Adrenal gland (tissue), 12 donors: ENCODE results near the gene CCDC9B. TPM values are rescaled to one million over a fixed set of nuclear protein-coding genes. Genes with fewer than 3 reads are reported as not detected.
A peak's percentile ranks its signal among the peaks of the same experiment; 100 is the strongest.

Source experiments
- DNase-seq, 7 donors: peaks; one replicate each; pipeline ENCODE4 v3.0.0-alpha.2; 2019 to 2020
- H3K27ac ChIP-seq, 5 donors: fragments of 200-600 bp; sonication (generic) in 4 of 5; 1 replicate in 3 of 5; 2 replicates in 2 of 5; pipeline versions ENCODE4 v1.5.1 to v1.8.0; 2016 to 2020; ENCODE audit warnings: mild to moderate bottlenecking in 1 of 5
- H3K27me3 ChIP-seq: fragments of 200-600 bp; 2 replicates; pipeline ENCODE4 v1.8.0; 2021
- H3K36me3 ChIP-seq, 2 donors: fragments of 200-600 bp; replicated peaks in 1 of 2; 1 replicate in 1 of 2; 2 replicates in 1 of 2; pipeline versions ENCODE4 v1.5.1 to v1.8.0; 2018 to 2022
- H3K4me1 ChIP-seq, 2 donors: fragments of 200-600 bp; replicated peaks in 1 of 2; 1 replicate in 1 of 2; 2 replicates in 1 of 2; pipeline versions ENCODE4 v1.5.1 to v1.8.0; 2018 to 2021
- H3K4me3 ChIP-seq, 4 donors: fragments of 200-600 bp; sonication (generic) in 3 of 4; one replicate each; pipeline ENCODE4 v1.5.1; 2016 to 2018
- H3K9me3 ChIP-seq, 3 donors: fragments of 200-600 bp; sonication (generic) in 1 of 3; replicated peaks in 1 of 3; 1 replicate in 2 of 3; 2 replicates in 1 of 3; pipeline versions ENCODE4 v1.5.1 to v1.8.0; 2016 to 2021
- CTCF ChIP-seq, 6 experiments: fragments of 450-650 bp in 4 of 6; fragments of 200-600 bp in 2 of 6; sonication (generic) in 1 of 6; IDR thresholded peaks; 1 replicate in 5 of 6; 2 replicates in 1 of 6; pipeline versions ENCODE4 v1.5.1 to v1.8.0; 2016 to 2021; ENCODE audit warnings: antibody characterized with exemption in 6 of 6, mild to moderate bottlenecking in 2 of 6, moderate library complexity in 1 of 6
- POLR2A ChIP-seq, 2 donors: fragments of 450-650 bp; IDR thresholded peaks; one replicate each; pipeline ENCODE4 v1.6.1; 2017; ENCODE audit warnings: antibody characterized with exemption in 2 of 2, mild to moderate bottlenecking in 2 of 2, moderate library complexity in 1 of 2
- WGBS, 4 donors: extraction: QIAGEN DNeasy Blood & Tissue Kit in 2 of 4; methylation state at CpG; one replicate each; pipeline versions ENCODE4 v1.1.5 to v1.1.7; 2013 to 2017; 5-methylcytosine and 5-hydroxymethylcytosine counted together
- intact Hi-C, 2 donors: fragments of 100-400 bp; cut with DNase I; formaldehyde crosslinking; loops; one replicate each; pipeline versions ENCODE4 v1.14.1 to v1.15.0; 2022 to 2023
- polyA plus RNA-seq, 3 donors: library from polyadenylated mRNA; stranded (reverse); fragments of 200-250 nt in 2 of 3; fragments of 350-450 nt in 1 of 3; fragmentation: Illumina TruSeq in 1 of 3; extraction: RNeasy Lipid Tissue Mini Kit (QIAGEN cat#74804) in 1 of 3; gene quantifications; one replicate each; pipeline ENCODE4 v1.2.3, GENCODE V29; 2013 to 2014
- total RNA-seq, 9 donors: library from RNA; depleted of rRNA in 4 of 9; stranded (reverse); fragments of >200 nt in 4 of 9; fragments of 120-200 nt in 1 of 9; fragmentation: NEBNext Ultra II Directional in 1 of 9; extraction: Animal tissue kit (Norgen Biotek cat#: 25700) in 1 of 9; gene quantifications; one replicate each; pipeline versions ENCODE4 v1.1.0 to v1.2.4, GENCODE V29; 2013 to 2023
- donor health status: healthy with polysubstance abuse.
- donor health status: Bipolar disorder and iron deficiency.
- donor health status: DM: yes; HTN: yes; CAD: no.
- donor health status: DM: no; HTN: no; CAD: no.
- donor health status: DM: no; HTN: no; CAD: no.
- donor health status: DM: yes; HTN: yes; CAD: no.

CCDC9B gene
- total and polyA plus RNA-seq, 12 donors: 0.72 to 41.0 (median 10.8) TPM

- Histone ChIP-seq H3K27me3 (no peaks in the 10 kb centered on the region), H3K27ac (peak overlapping the region in 1 of 5 donors; percentile 18), H3K4me1 (peaks cover 0 to 29% of the 10 kb centered on the region in 2 donors), H3K36me3 (no peaks in the 10 kb centered on the region), H3K9me3 (no peaks in the 10 kb centered on the region), H3K4me3 (no peak overlapping the region)
- WGBS, 4 donors: 90 to 96% (median 90%) methylated on average over 7 of the region's 7 CpGs
- DNase-seq: no peak
- no peak for TF ChIP-seq CTCF (IDR thresholded peaks at IDR 0.05)
- no peak for TF ChIP-seq POLR2A (IDR thresholded peaks at IDR 0.05)
- intact Hi-C loops: no loop called here
Measured at GRCh38 chr15:40331637-40332036, 9.1 kb downstream of the CCDC9B start.

- TF ChIP-seq CTCF (IDR thresholded peaks at IDR 0.05): no peak
- no peak for TF ChIP-seq POLR2A (IDR thresholded peaks at IDR 0.05)
- peaks cover 0 to 33% of the 10 kb centered on the region in 2 donors for H3K4me1 ChIP-seq
- H3K36me3 ChIP-seq: no peaks in the 10 kb centered on the region
- peak overlapping the region in 2 of 5 donors; percentile 68 to 74 for H3K27ac ChIP-seq
- no peaks in the 10 kb centered on the region for H3K9me3 ChIP-seq
- DNase-seq: no peak
- intact Hi-C loops: no loop called here
- no peak overlapping the region for H3K4me3 ChIP-seq
- WGBS, 4 donors: 86 to 93% (median 91%) methylated on average over 7 of the region's 7 CpGs
- no peaks in the 10 kb centered on the region for H3K27me3 ChIP-seq
Measured at GRCh38 chr15:40331026-40331425, 9.7 kb downstream of the CCDC9B start.

DNA sequence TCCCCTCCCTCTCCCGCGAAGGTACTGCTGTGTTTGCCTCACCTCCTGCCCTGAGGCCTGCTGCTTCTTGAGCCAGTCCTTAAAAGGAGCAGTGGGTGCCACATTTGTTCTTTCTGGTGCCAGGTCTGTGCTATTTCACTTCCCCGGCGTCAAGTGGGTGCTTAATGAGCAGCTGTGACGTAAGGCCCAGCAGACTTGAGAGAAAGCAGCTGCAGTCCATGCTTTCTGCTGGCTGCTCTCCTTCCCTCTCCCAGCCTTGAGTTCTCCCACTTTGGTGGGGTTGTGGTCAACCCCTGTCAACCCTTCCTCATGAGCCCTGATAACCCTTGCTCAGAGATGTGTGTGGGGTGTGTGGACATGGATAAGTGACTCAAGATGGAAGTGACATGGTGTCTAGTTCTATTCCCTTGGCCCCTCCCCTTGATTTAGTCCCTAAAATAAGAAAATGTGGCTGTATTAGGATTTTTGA, 10.3 kb downstream of the CCDC9B start:
- WGBS, 4 donors: 53 to 66% (median 63%) methylated on average over 4 to 5 of the region's 5 CpGs
- Histone ChIP-seq H3K27ac (peak overlapping the region in 2 of 5 donors; percentile 68 to 74), H3K27me3 (no peaks in the 10 kb centered on the region), H3K36me3 (no peaks in the 10 kb centered on the region), H3K4me3 (no peak overlapping the region), H3K9me3 (no peaks in the 10 kb centered on the region), H3K4me1 (peaks cover 0 to 39% of the 10 kb centered on the region in 2 donors)
- DNase-seq: peak in 4 of 7 donors; percentile 58 to 92 (median 66)
- intact Hi-C loops: no loop called here
- TF ChIP-seq CTCF (IDR thresholded peaks at IDR 0.05): no peak
- TF ChIP-seq POLR2A (IDR thresholded peaks at IDR 0.05): no peak

DNA sequence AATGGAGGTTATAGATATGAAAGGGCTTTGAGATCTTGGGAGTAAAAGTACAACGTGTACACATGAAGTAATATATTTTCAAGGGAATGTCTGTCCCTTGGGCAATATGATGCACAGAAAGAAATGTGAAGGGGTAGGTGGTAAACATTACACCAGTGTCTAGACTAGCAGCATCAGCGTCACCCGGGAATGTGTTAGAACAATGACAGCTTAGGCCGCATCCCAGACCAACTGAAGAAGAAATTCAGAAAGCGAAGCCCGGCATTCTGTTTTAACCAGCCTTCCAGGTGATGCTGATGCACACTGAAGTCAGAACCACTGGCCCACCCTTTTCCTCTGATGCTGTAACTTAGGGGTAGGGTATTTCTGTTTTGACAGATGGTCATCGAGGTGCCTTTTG, 10.9 kb downstream of the CCDC9B start:
- H3K36me3 ChIP-seq: no peaks in the 10 kb centered on the region
- no peaks in the 10 kb centered on the region for H3K9me3 ChIP-seq
- peaks cover 0 to 43% of the 10 kb centered on the region in 2 donors for H3K4me1 ChIP-seq
- H3K27ac ChIP-seq: peak overlapping the region in 2 of 5 donors; percentile 68 to 74
- DNase-seq: no peak
- WGBS, 4 donors: 82 to 91% (median 86%) methylated on average over 7 of the region's 7 CpGs
- TF ChIP-seq POLR2A (IDR thresholded peaks at IDR 0.05) (no peak), CTCF (IDR thresholded peaks at IDR 0.05) (no peak)
- intact Hi-C loops: no loop called here
- H3K27me3 ChIP-seq: no peaks in the 10 kb centered on the region
- no peak overlapping the region for H3K4me3 ChIP-seq
